GM06990 (cell line): Measurements from ENCODE around the gene NTRK2.

Source experiments
- DNase-seq: peaks from one replicate; pipeline ENCODE4 v3.0.0-alpha.2; 2011; ENCODE audit not compliant: insufficient read length; ENCODE audit errors: extremely low read depth
- H3K27me3 ChIP-seq: replicated peaks from 2 replicates; pipeline ENCODE4 v1.6.0; 2011; ENCODE audit warnings: low read length; ENCODE audit not compliant: control insufficient read depth, insufficient read depth
- H3K36me3 ChIP-seq: 2 replicates; pipeline ENCODE4 v1.5.1; 2011; ENCODE audit warnings: low read length; ENCODE audit not compliant: control insufficient read depth, insufficient read depth
- H3K4me3 ChIP-seq: replicated peaks from 2 replicates; pipeline ENCODE4 v1.5.1; 2011; ENCODE audit warnings: low read depth, mild to moderate bottlenecking, control low read depth, low read length
- TF ChIP-seq, protein P1 (sequence below): IDR thresholded peaks from 2 replicates; pipeline ENCODE4 v1.5.1; 2011; ENCODE audit warnings: low read length, control low read depth, mild to moderate bottlenecking, inconsistent platforms; ENCODE audit not compliant: insufficient read depth, poor library complexity, severe bottlenecking

Gene NTRK2

DNA sequence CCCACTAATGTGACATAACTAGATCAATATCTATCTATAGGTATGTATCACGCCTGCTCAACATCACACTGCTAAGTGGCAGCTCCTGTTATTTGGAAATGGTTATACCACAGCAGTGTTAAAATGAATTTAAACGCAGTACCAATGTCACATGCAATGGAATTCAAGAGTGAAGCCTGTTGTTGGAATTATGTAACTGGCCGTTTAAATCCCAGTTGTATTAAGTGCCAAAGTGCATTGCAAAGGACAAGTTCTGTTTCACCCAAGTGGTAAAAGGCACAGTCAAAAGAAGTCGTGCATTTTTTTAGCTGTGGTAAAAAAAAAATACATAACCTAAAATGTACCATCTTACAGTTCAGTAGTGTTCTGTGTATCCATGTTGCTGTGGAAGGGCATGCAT, 4.3 kb downstream of the NTRK2 start:
- Histone ChIP-seq H3K4me3 (no peak overlapping the region), H3K36me3 (no peaks in the 10 kb centered on the region), H3K27me3 (peaks cover 2% of the 10 kb centered on the region)
- DNase-seq = no peak
- TF ChIP-seq, protein P1, sequence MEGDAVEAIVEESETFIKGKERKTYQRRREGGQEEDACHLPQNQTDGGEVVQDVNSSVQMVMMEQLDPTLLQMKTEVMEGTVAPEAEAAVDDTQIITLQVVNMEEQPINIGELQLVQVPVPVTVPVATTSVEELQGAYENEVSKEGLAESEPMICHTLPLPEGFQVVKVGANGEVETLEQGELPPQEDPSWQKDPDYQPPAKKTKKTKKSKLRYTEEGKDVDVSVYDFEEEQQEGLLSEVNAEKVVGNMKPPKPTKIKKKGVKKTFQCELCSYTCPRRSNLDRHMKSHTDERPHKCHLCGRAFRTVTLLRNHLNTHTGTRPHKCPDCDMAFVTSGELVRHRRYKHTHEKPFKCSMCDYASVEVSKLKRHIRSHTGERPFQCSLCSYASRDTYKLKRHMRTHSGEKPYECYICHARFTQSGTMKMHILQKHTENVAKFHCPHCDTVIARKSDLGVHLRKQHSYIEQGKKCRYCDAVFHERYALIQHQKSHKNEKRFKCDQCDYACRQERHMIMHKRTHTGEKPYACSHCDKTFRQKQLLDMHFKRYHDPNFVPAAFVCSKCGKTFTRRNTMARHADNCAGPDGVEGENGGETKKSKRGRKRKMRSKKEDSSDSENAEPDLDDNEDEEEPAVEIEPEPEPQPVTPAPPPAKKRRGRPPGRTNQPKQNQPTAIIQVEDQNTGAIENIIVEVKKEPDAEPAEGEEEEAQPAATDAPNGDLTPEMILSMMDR = no peak

DNA sequence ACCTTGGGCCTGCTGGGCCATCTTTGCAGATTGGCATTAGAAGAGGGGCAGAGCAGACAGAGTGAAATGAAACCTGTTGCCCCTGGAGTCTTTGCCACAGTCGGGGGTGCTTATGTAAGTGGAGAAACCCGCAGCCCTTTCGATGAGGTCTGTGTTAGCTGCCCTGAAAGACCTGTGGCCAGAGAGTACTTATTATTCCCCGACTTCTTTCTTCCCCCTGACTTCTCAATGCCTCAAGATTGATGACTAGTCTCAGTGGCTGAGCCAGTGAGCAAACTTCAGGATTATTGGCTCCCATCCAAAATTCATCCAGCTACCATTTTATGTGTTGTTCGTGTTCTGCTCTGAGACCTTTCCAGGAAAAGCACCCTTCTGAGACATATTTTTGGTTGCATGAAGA, 7.6 kb downstream of the NTRK2 start:
- TF ChIP-seq, protein P1 = no peak
- Histone ChIP-seq H3K27me3 (no peaks in the 10 kb centered on the region; the same call in 1 of the 2 replicates), H3K36me3 (no peaks in the 10 kb centered on the region), H3K4me3 (no peak overlapping the region)
- no peak for DNase-seq

DNA sequence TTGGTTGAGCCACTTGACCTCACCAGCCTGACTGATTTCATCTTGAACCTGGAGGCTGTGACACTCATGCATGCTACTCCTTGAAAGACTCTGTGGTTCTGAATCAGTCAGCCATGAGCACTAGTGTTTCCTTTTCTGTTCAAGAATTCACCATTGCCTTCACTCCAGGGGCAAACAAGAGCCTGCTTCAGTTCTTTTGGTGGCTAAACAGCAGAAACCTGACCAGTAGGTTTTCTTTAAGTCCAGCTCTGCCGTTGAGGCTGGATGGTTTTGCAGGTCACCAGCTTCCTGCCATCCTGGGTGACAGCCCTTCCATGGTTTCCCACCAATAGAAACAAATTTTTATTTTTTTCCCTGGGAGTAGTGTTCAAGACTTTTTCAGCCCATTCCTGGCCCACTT, 10.0 kb downstream of the NTRK2 start:
- H3K27me3 ChIP-seq = no peaks in the 10 kb centered on the region; the same call in 1 of the 2 replicates
- no peak overlapping the region for H3K4me3 ChIP-seq
- H3K36me3 ChIP-seq = no peaks in the 10 kb centered on the region
- TF ChIP-seq, protein P1 = no peak
- DNase-seq = no peak

DNA sequence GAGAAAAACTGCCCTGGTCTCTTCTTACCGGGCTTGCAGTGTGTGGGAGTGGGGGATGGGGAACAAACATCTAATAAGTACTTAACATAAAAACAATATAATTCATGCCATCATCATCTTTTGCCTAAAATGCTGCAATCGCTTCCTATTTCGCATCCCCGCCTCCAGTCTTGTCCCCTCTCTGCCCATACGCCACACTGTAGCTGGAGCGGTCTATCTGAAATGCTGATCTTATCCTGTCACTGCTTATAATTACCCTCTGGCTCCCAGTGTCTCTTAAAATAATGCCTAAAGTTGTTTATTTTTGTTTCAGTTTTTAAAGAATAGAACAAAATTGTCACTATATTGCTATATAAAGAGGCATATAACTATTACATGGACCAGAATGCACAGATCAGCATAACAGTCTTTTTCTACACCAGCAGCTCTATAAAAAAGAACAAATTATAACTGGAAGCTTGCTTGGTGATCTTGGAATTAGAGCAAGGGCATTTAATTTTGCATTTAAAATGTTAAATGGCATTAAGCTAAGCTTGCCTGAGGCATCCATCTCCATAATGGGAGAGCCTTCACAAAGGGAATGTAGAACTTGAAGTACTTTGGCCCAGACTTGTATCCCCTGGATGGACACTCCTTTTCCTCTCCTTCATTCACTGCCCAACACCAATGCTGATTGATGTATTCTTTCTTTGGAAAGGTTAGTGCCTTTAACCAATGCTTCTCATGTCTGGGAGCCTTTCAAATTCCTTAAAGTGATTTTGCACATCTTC, 12.2 kb downstream of the NTRK2 start:
- no peak for DNase-seq
- no peak overlapping the region for H3K4me3 ChIP-seq

DNA sequence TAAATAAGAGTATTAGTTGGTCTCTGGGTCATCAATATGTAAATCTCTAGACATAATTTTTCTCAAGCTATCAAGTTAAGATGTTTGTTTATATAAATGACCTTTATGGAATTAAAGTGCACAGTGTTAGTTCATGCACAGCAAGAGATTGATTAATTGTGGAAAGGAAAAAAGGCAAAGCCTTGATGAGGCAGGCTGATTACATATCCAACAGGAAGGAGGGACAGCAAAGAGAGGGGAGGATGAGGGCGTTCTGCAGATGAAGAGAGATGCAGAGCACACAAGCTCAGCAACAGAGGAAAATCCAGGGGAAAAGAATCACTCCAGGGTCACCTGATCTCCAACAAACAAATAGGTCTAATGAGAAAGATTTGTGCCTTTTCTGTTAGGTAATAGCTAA, 16.5 kb downstream of the NTRK2 start:
- Histone ChIP-seq H3K36me3 (no peaks in the 10 kb centered on the region), H3K4me3 (no peak overlapping the region), H3K27me3 (no peaks in the 10 kb centered on the region)
- TF ChIP-seq, protein P1 = no peak
- DNase-seq = no peak

More for the DNA sequence above, 12.2 kb downstream of the NTRK2 start:
- Histone ChIP-seq H3K36me3 (no peaks in the 10 kb centered on the region), H3K27me3 (no peaks in the 10 kb centered on the region)
- TF ChIP-seq, protein P1 = no peak
